Measurements from ENCODE around the gene UBALD1.

GRCh38 chr16:4661661-4662060 lies 47.0 kb upstream of the UBALD1 start:
- TF ChIP-seq CTCF (IDR thresholded peaks at IDR 0.05) (no peak), POLR2A (IDR thresholded peaks at IDR 0.05) (no peak)
